OCI-LY1 (cell line): ENCODE measurements around the gene GOLIM4.

Source experiments
- H2AFZ ChIP-seq: fragments of 200-600 bp; sonication (generic), shearing (Covaris generic); 2 replicates; pipeline ENCODE4 v1.6.0; 2014; ENCODE audit warnings: antibody characterized with exemption, mild to moderate bottlenecking, low read length
- H3F3A ChIP-seq: fragments of 200-600 bp; sonication (generic), shearing (Covaris generic); 2 replicates; pipeline ENCODE4 v1.6.0; 2014; ENCODE audit warnings: mild to moderate bottlenecking, antibody characterized with exemption, low read length, moderate library complexity; ENCODE audit not compliant: insufficient read depth
- H3K27ac ChIP-seq: fragments of 200-600 bp; sonication (generic); 2 replicates; pipeline ENCODE4 v1.5.1; 2014; ENCODE audit warnings: low read length, mixed run types, mild to moderate bottlenecking, low read depth; ENCODE audit not compliant: poor library complexity, severe bottlenecking
- H3K27me3 ChIP-seq: fragments of 200-600 bp; sonication (generic); 2 replicates; pipeline ENCODE4 v1.6.0; 2014; ENCODE audit warnings: antibody characterized with exemption, mild to moderate bottlenecking, low read length, moderate library complexity; ENCODE audit not compliant: insufficient read depth
- H3K36me3 ChIP-seq: fragments of 200-600 bp; sonication (generic); 2 replicates; pipeline ENCODE4 v1.6.1; 2014; ENCODE audit warnings: mild to moderate bottlenecking, antibody characterized with exemption, low read length, moderate library complexity, mixed read lengths; ENCODE audit not compliant: insufficient read depth
- H3K4me1 ChIP-seq: fragments of 200-600 bp; sonication (generic); 2 replicates; pipeline ENCODE4 v1.5.1; 2014; ENCODE audit warnings: mild to moderate bottlenecking, low read length, moderate library complexity; ENCODE audit not compliant: insufficient read depth, severe bottlenecking
- H3K4me2 ChIP-seq: fragments of 200-600 bp; sonication (generic), shearing (Covaris generic); 2 replicates; pipeline ENCODE4 v1.6.1; 2014; ENCODE audit warnings: low read length
- H3K4me3 ChIP-seq: fragments of 200-600 bp; sonication (generic); 2 replicates; pipeline ENCODE4 v1.5.1; 2014; ENCODE audit warnings: low read length, low read depth, mild to moderate bottlenecking, mixed read lengths; ENCODE audit not compliant: poor library complexity, severe bottlenecking
- H3K79me2 ChIP-seq: fragments of 200-600 bp; shearing (Covaris generic); 2 replicates; pipeline ENCODE4 v1.6.1; 2016; ENCODE audit warnings: mixed run types, low read length, mixed read lengths; ENCODE audit not compliant: insufficient read depth
- H3K9ac ChIP-seq: fragments of 200-600 bp; sonication (generic), shearing (Covaris generic); 2 replicates; pipeline ENCODE4 v1.6.1; 2014; ENCODE audit warnings: mild to moderate bottlenecking, low read length, mixed read lengths
- H3K9me2 ChIP-seq: fragments of 200-600 bp; sonication (generic), shearing (Covaris generic); 2 replicates; pipeline ENCODE4 v1.6.1; 2014; ENCODE audit warnings: low read depth, mild to moderate bottlenecking, low read length, mixed read lengths
- H3K9me3 ChIP-seq: fragments of 200-600 bp; shearing (Covaris generic); 2 replicates; pipeline ENCODE4 v1.6.1; 2014; ENCODE audit warnings: low read length, mixed read lengths
- H4K20me1 ChIP-seq: fragments of 200-600 bp; sonication (generic), shearing (Covaris generic); 2 replicates; pipeline ENCODE4 v1.6.0; 2016; ENCODE audit warnings: mild to moderate bottlenecking, low read length; ENCODE audit not compliant: insufficient read depth
- CTCF ChIP-seq: fragments of 200-600 bp; sonication (generic), shearing (Covaris generic); IDR thresholded peaks from 2 replicates; pipeline ENCODE4 v1.5.1; 2017; ENCODE audit warnings: mild to moderate bottlenecking, antibody characterized with exemption, low read length, moderate library complexity, mixed read lengths
- EZH2 ChIP-seq: fragments of 200-600 bp; sonication (generic), shearing (Covaris generic); IDR thresholded peaks from 2 replicates; pipeline ENCODE4 v1.8.0; 2017; ENCODE audit warnings: borderline replicate concordance, mixed run types, mild to moderate bottlenecking, antibody characterized with exemption, low read length, moderate library complexity, mixed read lengths

GOLIM4 gene

DNA sequence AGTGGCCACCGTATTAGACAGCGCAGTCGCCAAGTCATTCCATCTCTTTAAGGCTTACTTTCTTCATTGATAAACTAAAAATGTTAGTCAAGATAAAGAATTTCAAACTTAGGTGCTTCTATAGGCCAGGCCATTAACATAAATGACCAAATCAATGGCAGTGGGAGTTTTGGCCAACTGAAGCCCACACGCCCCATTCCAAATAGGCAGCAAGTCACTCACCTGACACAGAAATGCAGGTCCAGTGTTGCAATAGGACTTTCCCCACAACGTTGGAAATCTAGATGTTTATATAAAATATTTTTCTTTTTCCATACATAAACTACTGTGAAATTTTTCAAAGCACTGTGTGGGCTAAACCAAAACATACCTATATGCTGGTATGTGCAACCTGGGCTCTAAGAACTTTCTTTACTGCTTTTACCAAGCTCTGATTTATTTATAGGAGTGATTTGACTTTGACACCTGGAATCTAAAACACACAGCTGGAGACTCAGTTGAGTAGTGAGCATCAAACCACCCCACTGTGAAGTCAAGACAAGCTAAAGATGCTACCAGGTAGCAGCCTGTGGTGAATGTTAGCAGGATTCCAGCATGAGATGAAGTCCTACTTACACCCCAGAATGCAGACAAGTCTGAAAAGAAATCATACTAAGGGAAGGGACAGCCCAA, 15.1 kb downstream of the GOLIM4 start:
- Histone ChIP-seq H3K27ac (no peak overlapping the region), H3K4me2 (no peak overlapping the region), H3K79me2 (peaks cover 70% of the 10 kb centered on the region), H2AFZ (no peak overlapping the region), H3K9me3 (no peaks in the 10 kb centered on the region), H3K9ac (no peak overlapping the region), H3K9me2 (no peaks in the 10 kb centered on the region), H3K4me3 (no peak overlapping the region), H4K20me1 (no peaks in the 10 kb centered on the region), H3K27me3 (no peaks in the 10 kb centered on the region), H3F3A (no peaks in the 10 kb centered on the region; the same call in 1 of the 2 replicates), H3K4me1 (peaks cover 16% of the 10 kb centered on the region), H3K36me3 (peaks cover 6% of the 10 kb centered on the region)
- TF ChIP-seq CTCF (no peak), EZH2 (no peak)

DNA sequence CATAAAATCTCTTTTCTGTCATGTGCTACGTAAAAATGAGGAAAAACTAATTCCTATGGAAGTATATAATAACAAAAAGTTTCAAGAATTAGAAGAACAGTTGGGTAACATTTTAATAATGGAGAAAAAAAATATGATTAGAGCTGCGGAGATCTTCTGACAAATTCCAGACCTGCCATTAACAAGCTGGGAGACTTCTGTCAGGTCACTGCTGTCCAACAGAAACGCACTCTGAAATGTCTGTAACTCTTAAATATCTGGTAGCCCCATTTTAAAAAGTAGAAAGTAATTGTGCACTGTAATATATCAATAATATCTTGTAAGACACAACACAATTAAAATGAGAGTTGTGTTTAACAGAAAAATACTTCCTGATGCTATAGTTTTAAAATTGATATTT, 15.7 kb downstream of the GOLIM4 start:
- peaks cover 6% of the 10 kb centered on the region for H3K36me3 ChIP-seq
- no peaks in the 10 kb centered on the region for H3K9me3 ChIP-seq
- no peaks in the 10 kb centered on the region for H3K9me2 ChIP-seq
- no peak overlapping the region for H2AFZ ChIP-seq
- no peaks in the 10 kb centered on the region for H3K27me3 ChIP-seq
- H3K79me2 ChIP-seq: peaks cover 64% of the 10 kb centered on the region
- H3K4me1 ChIP-seq: peaks cover 10% of the 10 kb centered on the region
- no peak overlapping the region for H3K4me3 ChIP-seq
- no peak for TF ChIP-seq CTCF
- no peak for TF ChIP-seq EZH2
- no peaks in the 10 kb centered on the region; the same call in 1 of the 2 replicates for H3F3A ChIP-seq
- no peak overlapping the region for H3K9ac ChIP-seq
- no peak overlapping the region for H3K27ac ChIP-seq
- no peak overlapping the region for H3K4me2 ChIP-seq
- no peaks in the 10 kb centered on the region for H4K20me1 ChIP-seq

- Histone ChIP-seq H3K27ac (no peak overlapping the region), H3K79me2 (peaks cover 49% of the 10 kb centered on the region), H3K4me1 (peaks cover 8% of the 10 kb centered on the region), H3K9me3 (no peaks in the 10 kb centered on the region), H3K27me3 (no peaks in the 10 kb centered on the region), H3K9me2 (no peaks in the 10 kb centered on the region), H3K36me3 (peaks cover 6% of the 10 kb centered on the region), H3K9ac (no peak overlapping the region), H3K4me3 (no peak overlapping the region), H3F3A (no peaks in the 10 kb centered on the region; the same call in 1 of the 2 replicates), H3K4me2 (no peak overlapping the region), H4K20me1 (no peaks in the 10 kb centered on the region), H2AFZ (no peak overlapping the region)
- TF ChIP-seq EZH2 (no peak), CTCF (no peak)
Observed at GRCh38 chr3:168077091-168077490, 18.6 kb downstream of the GOLIM4 start.
